NCI-H748 (cell line): ENCODE measurements around the gene PRR14L.
"Not testable (repeated sequence)": the region's sequence is repeated elsewhere in the genome, so short reads cannot be mapped to it uniquely, and the experiment has no call there.

Experiments used
- DNase-seq: peaks from one replicate; lab custom pipeline; 2025; ENCODE audit not compliant: unreplicated experiment; lab: John Stamatoyannopoulos, UW

Gene PRR14L

DNA sequence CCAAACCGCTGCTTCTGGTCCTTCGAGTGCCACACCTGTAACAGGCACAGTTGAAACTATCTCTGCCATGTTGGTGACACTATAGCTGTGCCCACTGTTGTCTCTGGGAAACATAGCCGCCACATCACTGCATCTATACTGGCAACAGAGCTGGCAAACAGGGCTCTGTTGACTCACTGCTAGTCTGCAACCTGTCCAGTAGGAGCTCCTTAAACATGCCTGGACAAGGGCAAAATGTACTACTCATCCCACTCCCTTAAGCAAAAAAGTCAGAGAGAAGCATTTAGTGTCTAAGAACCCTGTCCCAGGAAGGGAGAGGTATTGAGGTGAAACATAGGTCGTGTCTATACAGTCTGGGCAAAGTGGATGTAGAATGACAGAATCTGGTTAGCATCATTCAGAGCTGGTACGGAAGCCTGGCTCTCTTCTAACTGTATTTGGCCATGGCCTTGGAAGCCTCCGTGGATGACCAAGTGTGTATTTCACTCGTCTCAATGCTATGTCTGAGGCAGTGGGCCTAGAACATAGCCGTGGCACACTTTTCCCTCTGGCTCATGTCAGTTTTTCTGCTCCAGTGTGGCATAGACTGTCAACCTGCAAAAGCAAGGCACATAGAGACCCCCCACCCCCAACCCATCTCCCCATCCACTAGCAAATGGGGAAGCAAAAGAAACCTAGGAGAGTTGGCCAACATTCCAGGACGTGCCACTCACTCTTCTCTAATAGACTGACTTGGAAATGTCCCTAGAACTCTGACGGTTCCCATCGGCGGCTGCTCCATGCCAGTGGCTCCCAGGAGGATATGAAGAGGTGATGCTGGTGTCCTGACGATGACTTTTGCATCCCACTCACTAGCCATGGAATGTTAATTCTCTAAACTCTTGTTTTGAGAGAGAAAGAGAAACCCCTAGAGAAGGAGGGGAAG lies 66.5 kb downstream of the PRR14L start:
- DNase-seq: no peak

DNA sequence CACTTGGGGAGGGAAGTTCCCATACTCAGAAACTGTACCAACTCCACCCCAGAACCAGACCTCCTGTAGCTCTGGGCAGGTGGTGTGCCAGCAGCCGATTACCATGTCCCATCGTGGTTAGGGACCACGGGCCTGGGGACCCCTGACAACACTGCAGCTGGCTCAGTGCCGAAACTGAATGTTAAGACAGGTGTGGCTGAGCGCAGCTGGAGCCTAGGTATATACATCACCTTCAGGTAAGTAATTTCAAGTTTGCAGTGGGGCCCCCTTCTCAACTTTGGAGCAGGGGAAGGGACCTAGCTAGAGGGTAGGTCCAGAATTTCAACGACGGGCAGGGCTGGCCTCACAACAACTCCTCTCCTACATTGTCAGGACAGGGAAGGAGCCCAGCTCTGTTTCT lies 67.2 kb downstream of the PRR14L start:
- no peak for DNase-seq

DNA sequence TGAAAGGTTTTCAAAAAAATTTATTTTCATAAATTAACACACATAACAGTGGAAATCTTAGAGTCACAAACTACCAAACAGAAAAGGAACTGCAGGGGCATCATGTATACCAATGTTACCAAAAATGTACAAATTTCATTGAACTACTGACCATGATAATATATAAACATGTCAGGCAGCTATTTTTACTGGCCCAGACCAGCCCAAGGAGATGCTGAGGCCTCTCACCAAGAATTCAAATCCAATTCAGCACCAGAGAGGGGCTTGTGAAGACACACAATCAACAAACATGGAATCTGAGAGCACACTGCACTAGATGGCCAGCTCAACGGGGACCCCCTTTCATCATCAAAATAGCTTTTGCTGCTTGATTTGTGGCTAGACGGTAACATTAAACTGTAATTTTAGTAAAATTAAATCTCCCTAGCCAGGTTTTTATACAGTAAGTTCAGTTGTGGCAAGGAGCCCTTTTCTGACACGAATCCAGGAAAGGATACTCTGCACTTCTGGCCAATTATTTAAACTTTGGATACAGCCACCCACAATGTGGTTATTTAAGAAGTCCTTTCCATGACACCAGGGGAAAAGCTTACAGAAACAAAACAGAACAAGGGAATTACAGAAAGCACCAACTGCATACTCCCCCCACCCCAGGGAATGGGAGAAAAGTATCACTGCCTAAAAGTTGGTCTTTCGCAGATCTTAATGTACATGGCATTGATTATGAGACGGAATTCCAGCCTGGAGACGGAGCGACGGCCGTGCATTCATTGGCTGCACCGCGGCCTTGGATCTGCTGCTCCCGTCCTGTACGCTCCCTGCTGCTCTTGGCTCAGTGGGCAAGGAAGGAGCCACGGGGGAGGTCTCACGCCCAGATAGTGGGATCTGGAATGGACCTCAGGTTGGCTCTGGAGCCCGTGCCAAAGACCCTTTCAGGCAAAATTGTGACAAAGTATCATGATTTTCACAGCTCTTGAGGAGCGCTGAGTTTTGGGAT lies 68.3 kb downstream of the PRR14L start:
- no peak for DNase-seq

DNA sequence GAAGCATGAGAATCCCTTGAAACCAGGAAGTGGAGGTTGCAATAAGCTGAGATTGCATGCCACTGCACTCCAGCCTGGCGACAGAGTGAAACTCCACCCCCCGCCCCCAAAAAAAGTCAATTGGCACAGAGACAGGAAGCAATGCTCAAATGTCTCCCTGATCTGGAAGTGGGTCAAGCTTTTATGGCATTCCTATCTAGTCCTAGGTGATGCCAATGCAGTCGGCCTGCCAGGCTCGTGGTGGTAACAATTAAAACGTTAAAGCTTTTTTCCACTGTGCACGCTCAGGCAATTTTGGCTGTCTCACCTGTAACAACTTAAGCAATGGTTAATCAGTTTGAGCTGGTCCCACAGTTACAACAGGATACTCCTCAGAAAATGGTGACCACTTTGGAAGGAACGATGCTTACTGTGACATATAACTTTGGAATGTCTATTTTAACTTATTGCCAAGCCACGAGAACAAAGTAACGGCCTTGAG lies 69.0 kb downstream of the PRR14L start:
- no peak for DNase-seq

DNA sequence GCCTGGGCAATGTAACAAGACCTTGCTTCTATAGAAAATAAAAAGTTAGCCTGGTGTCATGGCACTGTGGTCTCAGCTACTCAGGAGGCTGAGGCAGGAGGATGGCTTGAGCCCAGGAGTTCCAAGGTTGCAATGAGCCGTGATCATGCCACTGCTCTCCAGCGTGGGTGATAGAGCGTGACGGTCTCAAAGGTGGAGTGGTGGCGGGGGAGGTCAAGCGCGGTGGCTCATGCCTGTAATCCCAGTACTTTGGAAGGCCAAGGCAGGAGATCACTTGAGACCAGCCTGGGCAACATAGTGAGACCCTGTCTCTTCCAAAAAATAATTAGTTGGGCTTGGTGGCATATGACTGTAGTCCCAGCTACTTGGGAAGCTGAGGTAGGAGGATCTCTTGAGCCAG lies 71.2 kb downstream of the PRR14L start:
- no peak for DNase-seq

DNA sequence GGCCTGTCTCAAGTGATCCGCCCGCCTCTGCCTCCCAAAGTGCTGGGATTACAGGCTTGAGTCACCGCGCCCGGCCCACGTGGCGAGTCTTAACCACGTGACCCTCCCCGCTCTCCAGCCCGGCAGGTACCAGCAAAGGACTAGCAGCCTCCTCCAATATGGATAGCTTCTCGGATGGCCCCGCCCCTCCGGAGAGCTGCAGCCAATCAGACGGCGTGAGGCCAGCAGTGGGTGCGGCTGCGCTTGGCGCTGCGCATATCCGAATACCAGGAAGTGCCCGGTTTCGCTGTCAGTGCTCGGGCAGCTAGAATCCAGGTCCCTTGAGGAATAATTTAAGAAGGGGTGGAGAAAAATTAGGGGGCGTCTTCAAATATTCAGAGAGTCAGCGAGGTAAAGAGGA lies 73.2 kb downstream of the PRR14L start:
- DNase-seq: no peak

DNA sequence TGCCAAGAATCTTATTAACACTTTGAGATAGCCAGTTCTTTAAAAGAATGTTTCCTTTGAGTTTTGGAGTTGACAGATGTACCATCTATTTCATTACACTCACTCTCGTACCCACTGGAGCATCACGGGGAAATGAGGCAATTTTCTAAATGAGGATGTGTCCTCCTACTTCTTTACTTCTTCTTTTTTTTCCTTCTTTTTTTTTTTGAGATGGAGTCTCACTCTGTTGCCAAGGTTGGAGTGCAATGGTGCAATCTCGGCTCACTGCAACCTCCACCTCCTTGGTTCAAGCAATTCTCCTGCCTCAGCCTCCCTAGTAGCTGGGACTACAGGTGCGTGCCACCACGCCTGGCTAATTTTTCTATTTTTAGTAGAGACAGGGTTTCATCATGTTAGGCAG lies 75.7 kb downstream of the PRR14L start:
- DNase-seq: not testable (repeated sequence)

DNA sequence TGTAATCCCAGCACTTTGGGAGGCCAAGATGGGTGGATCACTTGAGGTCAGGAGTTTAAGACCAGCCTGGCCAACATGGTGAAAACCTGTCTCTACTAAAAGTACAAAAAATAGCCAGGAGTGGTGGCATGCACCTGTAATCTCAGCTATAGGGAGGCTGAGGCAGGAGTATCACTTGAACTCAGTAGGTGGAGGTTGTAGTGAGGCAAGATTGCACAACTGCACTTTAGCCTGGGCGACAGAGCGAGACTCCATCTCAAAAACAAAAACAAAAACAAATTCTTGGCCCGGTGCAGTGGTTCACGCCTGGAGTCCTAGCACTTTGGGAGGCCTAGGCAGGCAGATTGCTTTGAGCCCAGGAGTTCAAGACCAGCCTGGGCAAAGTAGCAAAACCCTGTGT lies 81.1 kb downstream of the PRR14L start:
- DNase-seq: not testable (repeated sequence)

DNA sequence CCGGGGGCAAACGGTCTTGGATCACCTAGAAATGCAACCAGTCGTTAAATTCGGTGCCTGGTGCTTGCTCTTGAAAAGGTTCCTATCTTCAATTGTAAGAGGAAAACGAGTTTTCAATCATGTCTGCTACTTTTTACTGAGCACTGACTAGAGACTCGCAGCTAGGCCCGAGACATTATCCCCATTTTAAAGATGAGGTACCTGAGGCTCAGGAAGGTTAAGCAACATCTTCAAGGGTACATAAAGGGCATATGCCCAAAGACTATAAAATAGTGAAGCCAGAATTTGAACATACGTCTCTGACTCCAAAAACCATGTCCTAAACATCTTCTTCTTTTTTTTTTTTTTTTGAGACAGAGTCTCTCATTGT lies 87.3 kb downstream of the PRR14L start:
- no peak for DNase-seq

DNA sequence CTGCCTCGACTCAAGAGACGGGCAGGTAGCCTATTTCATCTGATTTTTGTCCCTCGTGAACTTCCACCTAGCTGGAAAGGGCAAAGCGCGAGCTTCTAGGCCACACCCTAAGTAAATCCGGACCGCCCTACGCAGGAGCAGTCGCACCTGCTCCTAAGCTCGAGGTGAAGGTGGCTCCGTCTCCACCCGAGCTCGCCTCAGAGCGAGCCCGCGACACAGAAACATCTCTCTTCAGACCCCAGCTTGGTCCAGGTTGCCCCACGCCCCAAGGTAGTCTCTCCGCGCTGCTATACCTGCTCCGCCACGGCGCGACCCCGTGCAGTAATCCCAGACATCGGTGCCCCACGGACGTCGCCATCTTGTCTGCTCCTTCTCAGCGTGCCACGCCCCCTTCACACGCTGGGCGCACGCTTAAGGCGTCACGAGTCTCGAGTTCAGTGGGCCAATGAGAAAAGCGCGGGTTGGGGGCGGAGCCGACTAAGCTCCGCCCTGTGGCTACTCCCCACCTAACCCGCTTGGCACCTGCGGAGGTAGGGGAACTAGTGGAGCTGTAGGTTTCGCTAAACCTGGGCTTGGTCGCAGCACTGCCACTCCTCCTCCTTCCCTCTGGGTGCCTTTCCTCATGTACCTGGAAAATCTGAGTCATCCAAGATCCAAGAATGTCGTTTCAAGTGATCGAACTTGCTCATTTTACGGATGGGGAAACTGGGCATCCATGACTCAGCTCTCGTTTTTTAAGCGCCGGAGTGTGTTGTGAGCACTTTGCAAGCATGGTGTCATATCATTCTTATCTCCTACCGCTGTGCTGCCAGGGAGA lies 87.9 kb downstream of the PRR14L start, which contains the start of gene PISD:
Gene PISD, minus strand, starts transcription at position 365 of the 817 bp plus-strand sequence. Its CDS starts 7 bp downstream, at position 358.
- peak; percentile 96 for DNase-seq

DNA sequence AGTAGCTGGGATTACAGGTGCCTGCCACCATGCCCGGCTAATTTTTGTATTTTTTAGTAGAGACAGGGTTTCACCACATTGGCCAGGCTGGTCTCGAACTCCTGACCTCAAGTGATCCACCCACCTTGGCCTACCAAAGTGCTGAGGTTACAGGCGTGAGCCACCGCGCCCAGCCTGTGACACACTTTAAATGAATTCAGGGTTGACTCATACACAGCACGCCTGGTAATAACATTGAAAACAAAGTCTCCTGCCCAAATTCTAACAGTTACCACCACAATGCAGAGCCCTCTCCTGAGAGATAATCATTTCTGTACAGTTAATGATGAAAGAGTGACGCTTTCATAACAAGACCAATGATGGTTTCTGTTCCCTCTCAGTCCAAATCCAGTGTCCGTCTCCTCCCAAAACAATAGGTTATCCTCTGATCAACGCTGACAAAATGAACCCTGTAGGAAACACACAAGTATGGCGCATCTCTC lies 89.0 kb downstream of the PRR14L start:
- DNase-seq: not testable (repeated sequence)

DNA sequence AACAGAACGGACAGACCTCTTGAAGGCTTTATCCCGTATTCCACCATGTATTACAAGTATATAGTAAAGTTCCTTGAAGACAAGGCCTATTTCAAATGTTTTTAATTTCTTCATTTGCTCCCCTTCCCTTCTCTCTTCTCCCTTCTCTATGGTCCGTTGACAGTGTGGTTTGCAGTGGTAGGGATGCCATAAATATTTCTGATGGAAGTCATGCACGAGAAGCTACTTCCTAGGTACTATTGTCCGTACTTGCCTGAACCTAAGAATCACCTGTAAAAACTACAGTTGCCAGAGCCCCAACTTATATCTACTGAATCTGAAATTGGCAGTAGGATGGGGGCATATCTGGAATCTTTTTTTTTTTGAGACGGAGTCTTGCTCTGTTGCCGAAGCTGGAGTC lies 90.7 kb downstream of the PRR14L start:
- no peak for DNase-seq

DNA sequence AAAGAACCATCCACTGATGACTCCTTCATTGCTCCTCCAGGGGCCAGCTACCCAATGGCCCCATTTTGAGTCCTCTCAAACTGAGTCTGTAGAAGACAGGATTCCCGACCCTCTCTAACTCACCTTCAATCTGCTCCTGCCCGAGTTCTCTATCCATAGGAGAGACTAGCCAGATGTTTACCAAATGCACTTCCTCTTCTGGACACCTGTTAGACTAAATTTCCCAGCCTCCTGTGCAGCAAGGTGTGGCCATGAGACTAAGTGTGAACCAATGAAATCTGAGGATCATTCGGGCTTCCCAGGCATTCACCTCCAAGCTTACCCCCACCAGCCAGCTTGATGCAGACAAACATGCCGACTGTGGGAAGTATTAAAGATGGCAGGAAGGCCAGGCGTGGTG lies 95.5 kb downstream of the PRR14L start:
- no peak for DNase-seq

DNA sequence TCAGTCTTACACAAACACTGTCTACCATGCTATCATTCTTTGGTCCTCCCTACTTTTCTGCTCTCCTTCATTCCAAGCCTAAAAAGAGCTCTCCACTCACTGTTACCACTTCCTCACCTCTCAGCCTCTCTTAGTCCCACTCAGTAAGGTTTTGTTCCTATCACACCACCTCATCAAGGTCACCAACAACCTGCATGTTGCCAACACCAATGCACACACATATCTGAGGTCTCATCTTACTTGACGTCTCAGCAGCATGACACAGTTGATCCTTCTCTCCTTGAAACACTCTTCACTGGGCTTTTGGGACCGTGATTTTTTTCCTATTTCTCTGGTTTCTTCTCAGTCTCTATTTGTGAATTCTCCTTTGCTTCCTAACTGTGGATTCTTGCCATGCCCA lies 96.0 kb downstream of the PRR14L start:
- no peak for DNase-seq

DNA sequence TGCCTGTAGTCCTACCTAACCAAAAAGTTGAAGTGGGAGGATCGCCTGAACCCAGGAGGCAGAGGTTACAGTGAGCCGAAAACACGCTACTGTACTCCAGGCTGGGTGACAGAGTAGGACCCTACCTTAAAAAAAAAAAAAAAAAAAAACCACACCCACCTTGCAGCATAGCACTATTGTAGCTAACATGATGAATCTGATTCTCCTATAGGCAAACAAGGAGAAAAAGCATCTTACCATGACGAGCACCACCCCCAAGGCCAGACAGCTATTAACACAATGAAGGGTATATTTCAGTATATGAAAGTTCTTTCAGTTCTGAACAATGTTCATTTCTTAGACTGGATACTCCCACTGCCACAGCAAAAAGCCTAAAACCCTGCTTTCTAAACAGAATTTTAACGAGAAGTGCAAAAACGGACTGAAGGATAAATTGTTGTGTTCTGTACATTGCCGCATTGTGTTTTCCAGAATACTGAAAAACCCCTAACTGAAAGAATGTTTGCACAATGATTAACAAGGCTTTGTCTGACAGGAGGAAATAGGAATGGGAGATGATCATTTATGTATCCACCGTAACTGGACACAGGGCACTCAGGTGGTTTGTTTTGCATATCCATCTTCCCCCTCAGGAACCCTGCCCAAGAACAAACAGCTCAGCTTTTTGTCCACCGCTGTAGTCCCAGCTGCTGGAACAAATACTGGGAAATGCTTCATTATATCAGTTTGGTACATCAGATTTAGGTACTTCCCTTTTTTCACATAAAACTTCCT lies 96.8 kb downstream of the PRR14L start:
- peak; percentile 60 for DNase-seq

DNA sequence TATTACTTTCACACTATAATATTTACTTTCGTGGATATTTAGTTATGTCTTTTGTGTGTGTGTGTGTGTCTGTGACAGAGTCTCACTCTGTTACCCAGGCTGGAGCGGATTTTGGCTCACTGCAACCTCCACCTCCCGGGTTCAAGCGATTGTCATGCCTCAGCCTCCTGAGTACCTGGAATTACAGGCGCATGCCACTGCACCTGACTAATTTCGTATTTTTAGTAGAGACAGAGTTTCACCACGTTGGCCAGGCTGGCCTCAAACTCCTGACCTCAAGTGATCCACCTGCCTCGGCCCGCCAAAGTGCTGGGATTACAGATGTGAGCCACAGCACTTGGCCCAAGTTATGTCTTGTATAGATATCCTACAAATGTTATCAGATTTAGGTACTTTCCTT lies 97.8 kb downstream of the PRR14L start:
- no peak for DNase-seq

DNA sequence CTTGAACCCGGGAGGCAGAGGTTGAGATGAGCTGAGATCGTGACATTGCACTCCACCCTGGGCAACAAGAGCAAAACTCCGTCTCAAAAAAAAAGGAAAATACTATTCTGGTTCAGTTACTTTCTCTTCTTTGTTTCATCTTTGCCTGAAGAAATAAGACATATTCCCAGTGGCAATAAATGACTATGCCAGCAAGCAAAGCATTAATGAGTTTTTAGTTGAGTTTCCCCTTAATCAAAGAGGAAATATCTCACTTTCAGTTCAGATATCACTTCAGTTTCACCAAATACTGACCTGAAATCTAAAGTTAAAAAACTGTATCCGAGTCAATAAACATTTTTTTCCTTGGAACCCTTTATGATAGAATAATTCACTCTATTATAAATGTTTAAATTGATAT lies 98.3 kb downstream of the PRR14L start:
- DNase-seq: no peak

DNA sequence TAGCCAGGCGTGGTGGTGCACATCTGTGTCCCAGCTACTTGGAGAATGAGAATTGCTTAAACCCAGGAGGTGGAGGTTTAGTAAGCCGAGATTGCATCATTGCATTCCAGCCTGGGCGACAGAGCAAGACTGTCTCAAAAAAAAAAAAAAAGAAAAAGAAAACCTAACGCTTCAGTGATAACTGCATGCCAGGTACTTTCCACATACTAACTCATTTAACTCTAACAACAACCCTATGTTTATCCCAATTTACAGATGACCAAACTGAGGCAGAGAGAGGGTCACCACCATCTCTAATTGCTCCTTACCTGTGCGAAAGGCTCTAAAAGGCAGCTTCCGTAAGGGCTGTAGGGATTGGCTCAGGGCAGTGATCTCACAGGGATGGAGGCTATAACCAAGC lies 99.5 kb downstream of the PRR14L start:
- no peak for DNase-seq

DNA sequence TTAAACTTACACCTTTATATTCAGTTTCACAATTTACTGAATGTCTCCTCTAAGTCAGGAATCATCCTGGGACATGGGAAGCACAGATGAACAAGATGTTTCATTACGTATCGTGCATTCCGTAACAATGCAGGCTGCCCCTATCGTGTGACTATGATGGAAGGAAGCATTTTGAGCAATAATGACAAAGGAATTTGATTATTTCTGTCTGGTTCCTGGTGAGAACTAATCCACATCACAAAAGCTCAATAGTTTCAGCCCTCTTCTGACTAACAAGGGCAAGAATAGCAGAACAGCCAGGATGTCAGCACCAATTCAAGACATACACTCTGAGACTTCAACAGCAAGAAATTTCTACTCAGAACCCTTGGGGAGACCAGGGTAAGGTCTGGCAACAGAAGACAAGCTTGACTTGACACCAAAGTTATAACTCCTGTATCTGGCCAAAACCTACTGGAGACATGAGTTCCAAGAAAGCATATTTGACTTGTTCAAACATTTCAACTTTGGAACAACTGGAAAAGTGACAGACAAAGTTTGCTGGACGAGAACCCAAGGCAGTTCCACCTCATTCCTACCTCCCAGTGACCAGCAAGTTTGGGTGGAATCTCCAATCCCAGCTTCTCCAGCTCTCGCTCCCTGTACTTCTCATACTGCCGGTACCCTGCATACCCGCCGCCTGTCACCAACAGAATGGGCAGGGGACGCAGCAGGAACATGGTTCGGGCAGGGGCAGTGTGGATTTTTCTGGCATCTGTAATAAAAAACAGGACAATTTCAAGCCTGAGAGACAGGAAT lies 102.2 kb downstream of the PRR14L start:
- DNase-seq: no peak
